SK-N-MC (cell line): ENCODE results near the gene SPIRE1.

Experiments used
- DNase-seq: peaks from one replicate; pipeline ENCODE4 v3.0.0-alpha.2; 2011; ENCODE audit warnings: low read depth, low spot score
- H3K27ac ChIP-seq: fragments of 200-600 bp; sonication (generic); 2 replicates; pipeline ENCODE4 v1.5.1; 2016; ENCODE audit warnings: mixed run types
- H3K36me3 ChIP-seq: fragments of 200-600 bp; sonication (generic); 2 replicates; pipeline ENCODE4 v1.6.1; 2017; ENCODE audit warnings: antibody characterized with exemption, low read length, mixed read lengths; ENCODE audit not compliant: insufficient read depth
- H3K4me3 ChIP-seq: fragments of 200-600 bp; sonication (generic); 2 replicates; pipeline ENCODE4 v1.5.1; 2016
- H3K9ac ChIP-seq: fragments of 200-600 bp; sonication (generic); 2 replicates; pipeline ENCODE4 v1.8.0; 2017; ENCODE audit warnings: mixed run types, mixed read lengths; ENCODE audit not compliant: insufficient read length
- H3K9me3 ChIP-seq: fragments of 200-600 bp; sonication (generic); 2 replicates; pipeline ENCODE4 v1.6.1; 2017; ENCODE audit warnings: low read depth, mild to moderate bottlenecking, antibody characterized with exemption, low read length, moderate library complexity, mixed read lengths
- EZH2 ChIP-seq: fragments of 200-600 bp; sonication (generic); IDR thresholded peaks from one replicate; pipeline ENCODE4 v1.6.1; 2017; ENCODE audit warnings: antibody characterized with exemption
- FOXP2 ChIP-seq: optimal IDR thresholded peaks from 2 replicates; pipeline ENCODE3; 2011; ENCODE audit warnings: mild to moderate bottlenecking, moderate library complexity; ENCODE audit not compliant: insufficient read depth; ENCODE audit errors: extremely low read length, control extremely low read depth
- POLR2AphosphoS5 ChIP-seq: IDR thresholded peaks from 2 replicates; pipeline ENCODE4 v1.6.1; 2012; ENCODE audit warnings: mild to moderate bottlenecking, low read depth, low read length, borderline replicate concordance

SPIRE1 gene

DNA sequence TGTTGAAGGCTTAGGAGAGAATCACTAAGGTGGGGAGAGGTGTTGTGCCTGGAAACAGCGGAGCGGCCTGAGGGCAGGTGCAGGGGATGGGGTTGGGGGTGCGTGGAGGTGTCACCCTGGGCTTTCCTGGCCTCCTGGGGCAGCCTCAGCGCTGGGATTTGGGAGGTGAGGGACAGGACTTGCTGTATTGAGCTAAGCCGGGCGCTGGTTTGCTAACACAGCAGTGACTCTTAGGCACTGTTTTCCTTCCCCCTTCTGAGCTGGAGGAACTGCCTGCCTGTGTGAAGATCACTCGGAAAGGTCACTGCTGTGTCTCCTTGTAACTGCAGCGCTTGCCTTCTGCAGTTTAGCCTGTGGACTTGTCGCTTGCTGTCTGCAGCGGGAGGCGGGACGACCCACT, 229.0 kb downstream of the SPIRE1 start:
- no peak for DNase-seq
- Histone ChIP-seq H3K36me3 (peaks cover 15% of the 10 kb centered on the region; the same call in 1 of the 2 replicates), H3K9me3 (no peaks in the 10 kb centered on the region), H3K4me3 (no peak overlapping the region), H3K27ac (no peak overlapping the region), H3K9ac (no peak overlapping the region)
- TF ChIP-seq EZH2: no peak
- TF ChIP-seq FOXP2: no peak
- TF ChIP-seq POLR2AphosphoS5: no peak

- no peak for DNase-seq
- no peak overlapping the region for H3K9ac ChIP-seq
Observed at GRCh38 chr18:12426924-12427323, 231.0 kb downstream of the SPIRE1 start.

GRCh38 chr18:12424252-12424651, 233.7 kb downstream of the SPIRE1 start:
- Histone ChIP-seq H3K36me3 (peaks cover 7% of the 10 kb centered on the region; the same call in 1 of the 2 replicates), H3K9ac (no peak overlapping the region), H3K4me3 (no peak overlapping the region), H3K9me3 (no peaks in the 10 kb centered on the region), H3K27ac (no peak overlapping the region)
- no peak for TF ChIP-seq EZH2
- TF ChIP-seq POLR2AphosphoS5: no peak
- no peak for TF ChIP-seq FOXP2
- DNase-seq: no peak

More at GRCh38 chr18:12426924-12427323, 231.0 kb downstream of the SPIRE1 start:
- Histone ChIP-seq H3K9me3 (no peaks in the 10 kb centered on the region), H3K27ac (no peak overlapping the region), H3K36me3 (peaks cover 12% of the 10 kb centered on the region; the same call in 1 of the 2 replicates), H3K4me3 (no peak overlapping the region)
- TF ChIP-seq POLR2AphosphoS5 (no peak), EZH2 (no peak), FOXP2 (no peak)

DNA sequence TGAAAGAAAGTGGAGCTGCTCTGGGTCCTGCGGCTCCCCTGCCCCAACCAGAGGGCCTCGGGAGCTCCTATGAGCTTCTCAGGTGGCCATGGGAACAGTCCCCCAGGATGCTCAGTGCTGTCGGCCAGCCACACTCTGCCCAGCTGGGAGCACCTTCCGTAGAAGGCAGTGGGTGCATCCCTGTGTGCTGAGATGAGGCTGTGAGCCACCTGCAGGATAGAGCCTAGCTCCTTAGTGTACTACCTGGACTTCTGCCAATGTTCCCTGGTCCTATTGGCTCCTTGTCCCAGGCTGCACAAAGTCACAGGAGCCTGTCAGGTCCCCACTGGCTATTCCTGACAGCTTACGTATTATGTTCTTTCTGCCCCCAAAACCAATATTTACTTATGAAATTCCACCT, 234.1 kb downstream of the SPIRE1 start:
- H3K36me3 ChIP-seq: peaks cover 7% of the 10 kb centered on the region; the same call in 1 of the 2 replicates
- no peak overlapping the region for H3K27ac ChIP-seq
- no peak overlapping the region for H3K9ac ChIP-seq
- DNase-seq: no peak
- H3K4me3 ChIP-seq: no peak overlapping the region
- TF ChIP-seq POLR2AphosphoS5 (no peak), EZH2 (no peak), FOXP2 (no peak)
- no peaks in the 10 kb centered on the region for H3K9me3 ChIP-seq

DNA sequence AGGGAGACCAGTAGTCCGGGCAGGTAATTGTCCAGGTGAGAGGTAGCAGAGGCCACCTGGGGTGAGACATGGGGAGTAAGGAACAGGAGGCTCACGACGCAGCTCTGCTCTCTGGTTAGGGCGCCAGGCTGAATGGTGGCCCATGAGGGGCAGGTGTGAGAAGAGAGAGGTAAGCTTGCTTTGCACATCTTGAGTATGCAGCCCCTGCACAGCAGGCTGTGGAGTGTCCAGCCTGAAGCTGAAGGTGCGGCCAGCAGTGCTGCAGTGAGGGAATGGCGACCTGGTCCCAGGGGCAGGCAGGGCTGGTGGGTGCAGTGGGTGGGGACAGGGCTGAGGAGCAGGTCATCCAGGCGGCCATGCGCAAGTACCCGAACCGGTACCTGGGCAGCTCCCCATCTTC, 234.5 kb downstream of the SPIRE1 start:
- TF ChIP-seq POLR2AphosphoS5: no peak
- no peak for TF ChIP-seq FOXP2
- TF ChIP-seq EZH2: no peak
- no peak for DNase-seq
- Histone ChIP-seq H3K9ac (no peak overlapping the region), H3K27ac (no peak overlapping the region), H3K36me3 (peaks cover 7% of the 10 kb centered on the region; the same call in 1 of the 2 replicates), H3K9me3 (no peaks in the 10 kb centered on the region), H3K4me3 (no peak overlapping the region)

- TF ChIP-seq POLR2AphosphoS5 (no peak), EZH2 (no peak), FOXP2 (no peak)
- Histone ChIP-seq H3K4me3 (no peak overlapping the region), H3K9me3 (no peaks in the 10 kb centered on the region), H3K27ac (no peak overlapping the region), H3K36me3 (peaks cover 7% of the 10 kb centered on the region; the same call in 1 of the 2 replicates), H3K9ac (no peak overlapping the region)
- no peak for DNase-seq
Observed at GRCh38 chr18:12422936-12423335, 235.0 kb downstream of the SPIRE1 start.

DNA sequence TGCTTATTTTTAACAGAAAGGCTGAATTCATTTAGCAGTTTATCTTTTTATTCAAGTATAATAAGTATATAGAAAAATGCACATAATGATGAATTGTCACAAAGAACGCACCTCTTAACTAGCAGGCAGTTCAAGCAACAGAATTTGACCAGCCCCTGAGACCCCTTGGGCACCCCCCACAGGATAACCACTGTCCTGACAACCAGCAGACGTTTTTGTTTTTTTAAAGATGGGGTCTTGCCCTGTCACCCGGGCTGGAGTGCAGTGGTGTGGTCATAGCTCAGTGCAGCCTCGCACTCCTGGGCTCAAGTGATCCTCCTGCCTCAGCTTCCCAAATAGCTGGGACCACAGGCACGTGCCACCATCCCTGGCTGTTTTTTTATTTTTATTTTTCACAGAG, 236.2 kb downstream of the SPIRE1 start:
- no peak for DNase-seq
- Histone ChIP-seq H3K9ac (no peak overlapping the region), H3K36me3 (peaks cover under 1% of the 10 kb centered on the region; the same call in 1 of the 2 replicates), H3K4me3 (no peak overlapping the region), H3K27ac (no peak overlapping the region), H3K9me3 (no peaks in the 10 kb centered on the region)
- no peak for TF ChIP-seq POLR2AphosphoS5
- no peak for TF ChIP-seq EZH2
- no peak for TF ChIP-seq FOXP2

- Histone ChIP-seq H3K9me3 (no peaks in the 10 kb centered on the region), H3K36me3 (no peaks in the 10 kb centered on the region; the same call in 1 of the 2 replicates), H3K27ac (0 out of 2 replicates have a peak overlapping the region, but pooled peaks have one; percentile 42), H3K4me3 (peak overlapping the region; percentile 29), H3K9ac (no peak overlapping the region)
- TF ChIP-seq POLR2AphosphoS5 (0 out of 2 replicates have a peak, but pooled peaks have one; percentile 32), EZH2 (no peak)
- no peak for DNase-seq
Observed at GRCh38 chr18:12420821-12421421, 237.0 kb downstream of the SPIRE1 start.
